ENCODE data around the gene FAM184A.

GRCh38 chr6:118971682-118972081 lies 106.8 kb downstream of the FAM184A start:
- TF ChIP-seq POLR2AphosphoS5 (IDR thresholded peaks at IDR 0.05; ENCODE audit: insufficient read depth in 1 of 2, low read depth in 1 of 2), result no peak
- TF ChIP-seq, protein P1, sequence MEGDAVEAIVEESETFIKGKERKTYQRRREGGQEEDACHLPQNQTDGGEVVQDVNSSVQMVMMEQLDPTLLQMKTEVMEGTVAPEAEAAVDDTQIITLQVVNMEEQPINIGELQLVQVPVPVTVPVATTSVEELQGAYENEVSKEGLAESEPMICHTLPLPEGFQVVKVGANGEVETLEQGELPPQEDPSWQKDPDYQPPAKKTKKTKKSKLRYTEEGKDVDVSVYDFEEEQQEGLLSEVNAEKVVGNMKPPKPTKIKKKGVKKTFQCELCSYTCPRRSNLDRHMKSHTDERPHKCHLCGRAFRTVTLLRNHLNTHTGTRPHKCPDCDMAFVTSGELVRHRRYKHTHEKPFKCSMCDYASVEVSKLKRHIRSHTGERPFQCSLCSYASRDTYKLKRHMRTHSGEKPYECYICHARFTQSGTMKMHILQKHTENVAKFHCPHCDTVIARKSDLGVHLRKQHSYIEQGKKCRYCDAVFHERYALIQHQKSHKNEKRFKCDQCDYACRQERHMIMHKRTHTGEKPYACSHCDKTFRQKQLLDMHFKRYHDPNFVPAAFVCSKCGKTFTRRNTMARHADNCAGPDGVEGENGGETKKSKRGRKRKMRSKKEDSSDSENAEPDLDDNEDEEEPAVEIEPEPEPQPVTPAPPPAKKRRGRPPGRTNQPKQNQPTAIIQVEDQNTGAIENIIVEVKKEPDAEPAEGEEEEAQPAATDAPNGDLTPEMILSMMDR (IDR thresholded peaks at IDR 0.05), result no peak
